HG02840 (cell line): Measurements from ENCODE around the gene PEX10.

Experiments used
- ATAC-seq: cut with Tn5 transposase; IDR thresholded peaks from one replicate; pipeline ENCODE4 v1.9.1; 2021; ENCODE audit warnings: mild to moderate bottlenecking, moderate library complexity, moderate number of reproducible peaks; ENCODE audit not compliant: unreplicated experiment, low FRiP score

PEX10 gene

DNA sequence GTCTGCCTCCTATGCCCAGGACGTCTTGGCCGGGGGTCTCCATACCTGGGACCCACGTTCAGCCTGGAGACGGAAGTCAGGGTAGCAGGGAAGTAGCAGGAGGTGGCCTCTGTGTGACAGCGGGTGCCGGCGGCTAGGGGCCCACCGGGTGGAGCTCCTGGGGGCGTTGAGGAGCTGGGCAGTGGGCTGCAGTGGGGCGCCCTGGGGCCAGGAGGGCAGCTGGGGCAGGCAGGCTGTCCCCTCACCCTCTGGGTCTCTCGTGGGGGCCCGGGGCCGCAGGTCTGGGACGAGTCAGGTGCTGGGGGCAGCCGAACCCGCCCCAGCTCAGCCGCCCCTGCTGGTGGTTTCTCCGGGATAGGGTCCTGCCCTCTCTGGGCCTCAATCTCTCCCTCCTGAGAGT lies 14.7 kb upstream of the PEX10 start:
- ATAC-seq: no peak

DNA sequence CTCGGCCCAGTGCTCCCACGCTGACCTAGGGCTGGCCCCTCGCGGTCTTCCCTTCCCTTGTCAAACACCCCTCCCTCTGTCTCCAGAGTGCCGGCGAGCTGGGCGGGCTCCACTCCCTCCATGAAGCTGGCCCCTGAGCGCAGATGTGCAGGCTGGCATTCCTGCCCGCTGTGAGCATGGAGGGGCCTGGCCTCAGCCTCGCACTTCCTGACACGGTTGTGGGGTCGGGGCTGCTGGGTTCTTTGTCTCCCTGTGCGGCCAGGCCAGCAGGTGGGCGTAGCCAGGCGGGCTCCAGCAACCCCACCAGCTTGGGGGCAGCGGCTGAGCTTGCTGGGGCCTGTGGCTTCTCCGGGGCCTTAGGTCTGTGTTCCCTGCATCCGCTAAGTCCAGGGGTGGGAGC lies 14.2 kb upstream of the PEX10 start:
- ATAC-seq: no peak

DNA sequence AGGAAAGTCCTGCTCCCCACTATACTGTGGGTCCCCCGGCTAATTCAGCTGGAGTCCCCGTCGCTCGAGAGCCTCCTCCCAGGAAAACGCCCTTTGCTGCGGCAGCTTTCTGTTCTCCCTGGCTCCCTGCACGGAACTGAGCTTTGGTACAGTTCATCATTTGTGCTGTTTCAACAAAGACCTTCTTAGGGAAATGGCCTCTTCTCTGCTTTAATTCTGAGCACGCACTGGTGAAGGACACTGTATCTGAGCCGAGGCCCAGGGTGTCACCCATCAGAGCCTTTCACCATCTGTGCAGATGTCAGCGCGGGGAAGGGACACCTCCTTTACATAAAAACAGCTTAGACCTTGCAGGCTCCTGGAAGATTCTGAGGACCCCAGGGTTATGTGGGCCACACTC lies 13.5 kb upstream of the PEX10 start:
- ATAC-seq: no peak

DNA sequence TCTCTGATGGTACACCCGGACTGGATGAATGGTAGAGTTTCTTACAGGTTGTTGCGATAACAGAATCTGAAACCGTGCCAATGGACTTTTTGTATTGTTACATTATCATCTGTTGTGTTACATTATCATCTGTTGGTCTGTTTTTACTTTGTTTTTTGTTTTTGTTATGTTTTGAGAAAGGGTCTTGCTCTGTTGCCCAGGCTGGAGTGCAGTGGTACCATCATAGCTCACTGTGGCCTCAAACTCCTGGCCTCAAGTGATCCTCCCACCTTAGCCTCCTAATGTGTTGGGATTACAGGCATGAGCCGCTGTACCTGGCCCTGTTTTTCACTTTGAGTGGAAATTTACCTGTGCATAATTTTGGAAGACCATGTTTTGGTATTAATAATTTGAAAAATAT lies 10.2 kb upstream of the PEX10 start:
- no peak for ATAC-seq

DNA sequence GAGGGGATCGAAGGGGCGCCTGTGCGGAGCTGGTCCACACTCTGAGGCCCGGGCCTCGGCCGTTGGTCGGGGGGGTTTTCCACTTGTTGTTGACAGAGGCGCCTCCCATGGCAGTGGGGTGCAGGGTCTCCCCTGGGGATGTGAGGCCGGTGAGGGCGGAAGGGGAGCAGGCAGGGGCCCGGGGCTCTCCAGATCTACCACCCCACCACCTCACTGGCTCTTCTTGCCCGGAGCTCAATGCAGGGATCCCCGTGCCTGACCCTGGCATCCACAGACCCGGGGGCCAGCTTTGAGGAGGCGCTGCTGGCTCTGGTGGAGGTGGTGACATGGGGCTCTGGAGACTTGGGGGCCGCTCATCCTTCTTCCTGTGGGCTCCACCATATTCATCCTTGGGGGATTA lies 7.1 kb upstream of the PEX10 start:
- ATAC-seq: no peak

DNA sequence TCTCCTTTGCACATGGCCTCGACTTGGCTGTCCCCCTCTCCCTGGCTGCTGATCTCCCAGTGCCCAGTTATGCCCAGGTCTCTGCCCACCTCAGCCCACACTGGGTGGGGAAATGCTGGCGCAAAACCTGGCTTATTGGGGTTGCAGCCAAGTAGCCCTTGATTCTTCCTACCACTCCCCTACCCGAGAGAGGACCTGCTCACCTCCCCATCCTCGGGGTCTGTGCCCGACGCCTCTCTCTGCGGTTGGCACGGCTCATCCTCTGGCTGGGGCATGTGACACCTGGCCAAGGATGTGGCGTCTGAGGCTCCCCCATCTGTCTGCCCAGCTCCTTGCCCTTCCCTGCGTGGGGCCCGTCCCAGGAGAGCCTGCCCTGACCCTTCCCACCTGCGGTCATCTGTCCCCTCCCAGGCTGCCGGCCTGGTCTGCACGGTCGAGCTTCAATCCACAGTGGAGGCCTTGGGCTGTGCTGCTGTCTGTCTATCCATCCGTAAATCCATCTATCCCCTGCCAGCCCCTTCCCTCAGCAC lies 6.5 kb upstream of the PEX10 start:
- ATAC-seq: no peak

DNA sequence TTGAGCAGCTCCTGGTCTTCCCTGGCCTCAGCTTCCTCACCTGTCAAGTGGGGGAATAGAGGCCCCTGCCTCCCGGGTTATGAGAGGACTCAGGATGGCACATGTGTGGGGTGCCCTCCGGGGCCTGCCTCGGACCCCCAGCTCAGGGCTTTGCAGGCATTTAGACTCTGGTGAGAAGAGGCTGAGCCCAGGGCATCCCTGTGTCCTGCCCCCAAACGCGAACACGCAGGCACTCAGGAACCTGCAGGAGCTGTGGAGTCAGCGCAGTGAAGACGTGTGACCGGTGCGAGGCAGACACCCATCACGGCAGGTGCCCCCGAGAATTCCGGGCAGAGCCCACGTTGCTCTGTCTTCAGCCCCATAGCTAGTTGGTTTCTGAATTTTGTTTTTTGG lies 5.5 kb upstream of the PEX10 start:
- no peak for ATAC-seq

DNA sequence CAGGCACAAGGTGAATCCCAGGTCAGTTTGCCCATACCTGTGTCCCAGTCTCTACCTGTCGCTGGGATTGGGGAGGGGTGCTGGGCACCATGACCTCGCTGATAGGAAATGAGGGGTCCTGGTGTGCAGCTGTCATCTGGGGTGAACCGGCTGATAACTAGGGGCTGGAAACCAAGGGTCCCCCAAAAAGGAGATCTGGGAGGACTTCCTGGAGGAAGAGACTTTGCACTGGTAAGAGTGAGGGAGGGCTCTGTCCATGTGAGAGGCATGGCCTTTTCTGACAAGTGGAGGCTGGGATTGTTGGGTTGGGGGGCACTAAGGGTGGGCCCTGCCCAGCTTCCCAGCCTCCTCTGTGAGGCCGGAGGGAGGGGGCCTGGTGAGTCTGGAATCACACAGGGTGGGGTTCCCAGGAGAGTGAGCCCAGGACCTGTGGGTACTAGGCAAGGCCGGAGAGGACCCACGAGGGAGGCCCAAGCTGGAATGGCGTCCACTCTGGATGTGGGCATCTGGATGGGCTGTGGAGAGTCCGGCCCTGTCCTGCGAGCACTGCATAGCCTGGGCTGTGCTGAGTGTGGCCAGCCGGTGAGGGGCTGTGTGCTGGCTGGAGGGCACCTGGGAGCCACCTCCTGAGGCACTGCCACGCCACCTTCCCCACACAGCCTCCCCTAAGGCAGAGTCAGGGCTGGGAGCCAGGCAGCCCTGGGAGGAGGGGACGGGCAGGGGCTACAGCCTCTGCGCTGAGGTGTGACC lies 4.9 kb upstream of the PEX10 start:
- no peak for ATAC-seq

DNA sequence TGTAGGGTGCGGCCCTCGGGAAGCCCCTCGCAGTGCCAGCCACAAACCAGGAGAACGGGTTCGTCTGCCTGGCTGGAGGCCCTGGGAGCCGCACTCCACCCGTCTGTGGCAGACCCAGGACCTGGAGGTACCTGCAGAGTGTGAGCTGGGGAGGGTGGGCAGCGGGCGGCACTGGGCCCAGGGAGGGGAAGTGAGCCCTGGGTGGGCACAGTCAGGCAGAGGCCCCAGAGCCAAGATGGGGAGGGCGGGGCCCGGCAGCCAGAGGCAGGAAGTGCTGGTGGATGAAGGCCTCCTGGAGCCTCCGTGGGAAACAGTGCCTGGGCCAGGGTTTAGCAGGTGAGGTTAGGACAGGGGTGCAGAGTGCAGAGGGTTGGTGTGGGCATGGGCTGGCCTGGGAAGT lies 4.0 kb upstream of the PEX10 start:
- ATAC-seq: no peak

DNA sequence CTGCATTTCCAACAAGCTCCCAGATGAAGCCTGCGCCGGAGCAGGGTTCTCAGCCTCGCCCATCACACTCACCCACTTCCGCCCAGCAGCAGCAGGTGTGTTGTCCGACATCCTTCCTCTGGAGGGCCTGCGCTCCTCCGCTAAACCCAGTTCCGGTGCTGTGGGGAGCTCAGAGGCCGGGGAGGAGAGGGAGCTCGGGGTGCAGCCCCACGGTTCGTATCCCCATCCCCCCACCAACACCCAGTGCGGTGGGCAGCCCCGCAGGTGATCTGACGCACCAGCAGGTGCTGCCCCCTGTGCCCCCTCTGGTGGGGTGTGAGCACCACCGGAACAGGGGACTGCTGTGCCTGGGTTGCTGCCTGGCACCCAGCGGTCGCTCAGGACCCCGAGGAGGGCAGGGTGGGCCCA lies 3.4 kb upstream of the PEX10 start:
- no peak for ATAC-seq

DNA sequence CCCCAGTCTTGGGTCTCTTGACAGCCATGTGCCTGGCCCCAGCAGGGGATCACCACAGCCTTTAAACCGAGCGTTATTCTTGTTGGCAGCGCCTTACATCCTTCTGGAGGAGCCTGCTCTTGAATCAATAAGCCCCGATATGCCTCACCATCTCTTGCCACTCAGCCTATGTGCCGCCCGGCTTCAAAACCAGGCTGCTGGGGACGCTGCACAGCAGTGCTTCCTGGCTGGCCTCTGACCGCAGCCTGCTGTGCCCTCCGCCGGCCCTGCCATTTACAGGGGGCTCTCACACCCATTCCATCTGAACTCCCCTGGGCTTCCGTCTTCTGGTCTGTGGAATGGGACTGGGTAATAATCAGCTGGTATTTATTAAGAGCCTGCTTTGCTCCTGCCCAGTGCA lies 3.0 kb upstream of the PEX10 start:
- no peak for ATAC-seq

DNA sequence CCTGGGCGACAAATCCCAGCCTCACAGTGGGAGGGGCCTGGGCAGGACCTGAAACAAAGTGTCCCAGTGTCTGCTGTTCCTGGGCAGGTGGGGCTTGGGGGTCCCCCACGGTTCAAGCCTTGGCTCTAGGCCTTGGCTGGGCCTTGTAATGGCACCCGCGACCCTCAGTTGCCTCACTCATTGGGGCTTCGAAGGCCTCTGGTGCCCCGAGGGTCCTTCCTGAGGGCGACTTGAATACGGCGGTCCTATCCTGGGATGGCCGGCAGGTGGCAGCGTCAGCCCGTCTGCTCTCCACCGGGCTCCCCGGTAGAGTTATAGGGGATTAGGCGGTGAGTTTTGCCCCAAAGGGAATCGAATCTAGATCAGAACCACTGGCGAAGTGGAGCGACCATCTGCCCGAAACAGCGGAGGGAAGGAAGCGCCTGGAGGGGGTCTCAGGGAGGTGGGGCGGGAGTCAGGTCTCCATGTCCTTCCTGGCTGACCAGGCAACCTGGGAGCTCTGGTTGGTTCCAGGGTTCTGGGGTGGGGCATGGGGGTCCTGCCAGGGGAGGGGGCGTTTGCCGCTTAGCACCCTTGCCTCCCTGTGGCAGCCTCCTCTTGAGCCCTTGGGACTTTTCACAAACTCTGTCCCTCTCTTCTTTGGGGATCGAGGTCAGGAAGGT lies 2.1 kb upstream of the PEX10 start:
- ATAC-seq: no peak

DNA sequence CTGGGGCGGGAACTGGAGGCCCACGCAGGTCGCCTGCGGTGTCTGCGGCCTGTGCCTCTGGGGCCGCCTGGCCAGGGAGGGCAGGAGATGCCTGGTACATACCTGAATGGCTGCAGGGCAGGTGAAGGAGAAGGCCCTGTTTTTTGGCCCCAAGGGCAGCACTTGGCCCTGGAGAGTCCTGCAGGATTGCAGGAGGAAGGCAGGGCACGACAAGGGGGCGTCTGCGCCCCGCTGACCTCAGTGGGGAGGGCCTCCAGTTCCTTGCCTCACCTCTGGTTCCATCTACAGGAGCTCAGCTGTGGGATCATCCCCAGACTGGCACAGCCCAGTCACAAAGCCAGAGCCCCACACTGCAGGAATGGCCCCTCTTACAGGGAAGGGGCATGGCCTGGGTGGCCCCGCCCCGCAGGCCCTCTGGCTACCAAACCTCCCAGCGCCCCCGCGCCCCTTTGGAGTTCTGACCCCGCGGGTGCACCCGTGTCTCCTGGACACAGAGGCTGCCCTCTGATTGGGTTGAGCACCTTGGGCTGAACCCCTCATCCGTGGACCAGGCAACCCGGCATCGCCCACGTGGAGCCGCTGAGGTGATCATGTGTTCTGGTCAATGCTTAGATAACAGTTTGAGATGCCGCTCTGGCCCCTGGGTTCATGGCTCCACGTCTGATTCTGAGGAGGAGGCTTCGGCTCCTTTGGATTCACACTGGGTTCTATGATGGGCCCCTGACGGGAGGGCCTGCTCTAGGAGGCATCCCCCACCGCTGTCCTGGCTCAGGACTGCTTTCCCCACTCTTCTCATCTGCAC lies 1.3 kb upstream of the PEX10 start:
- no peak for ATAC-seq

DNA sequence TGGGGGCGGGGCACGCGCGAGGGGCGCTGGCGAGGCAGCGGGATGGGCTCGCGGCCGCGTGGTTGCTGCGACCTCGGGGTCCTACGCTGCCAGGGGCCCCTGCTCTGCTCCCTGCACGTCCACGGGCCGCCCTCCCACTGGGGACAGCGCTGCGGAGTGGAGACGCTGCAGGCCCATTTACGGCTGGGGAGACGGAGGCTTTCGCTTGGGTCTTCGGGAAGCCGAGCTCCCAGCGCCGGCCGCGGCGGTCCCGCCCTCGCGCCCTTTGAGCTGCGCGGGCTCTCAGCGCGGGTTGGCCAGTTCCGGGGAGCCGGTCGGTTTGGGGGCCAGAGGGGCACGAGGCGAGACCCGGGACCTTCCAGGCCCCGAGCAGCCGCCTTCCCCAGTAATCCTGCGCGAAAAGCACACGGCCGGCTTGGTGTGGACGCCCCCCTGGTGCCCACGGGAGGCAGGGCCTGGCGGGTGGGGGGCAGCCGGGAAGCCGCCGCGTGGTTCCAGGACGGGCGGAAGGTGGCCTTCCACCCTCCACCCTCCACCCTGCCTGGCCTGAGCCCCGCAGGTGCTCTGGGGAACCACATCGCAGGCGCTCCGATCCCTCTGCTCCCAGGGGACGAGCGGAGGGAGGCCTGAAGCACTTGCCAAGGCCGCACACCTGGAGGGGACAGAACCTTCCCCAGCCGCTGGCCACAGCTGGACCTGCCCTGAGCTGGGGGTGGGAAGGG lies 570 bp upstream of the PEX10 start:
- ATAC-seq: peak; percentile 24

DNA sequence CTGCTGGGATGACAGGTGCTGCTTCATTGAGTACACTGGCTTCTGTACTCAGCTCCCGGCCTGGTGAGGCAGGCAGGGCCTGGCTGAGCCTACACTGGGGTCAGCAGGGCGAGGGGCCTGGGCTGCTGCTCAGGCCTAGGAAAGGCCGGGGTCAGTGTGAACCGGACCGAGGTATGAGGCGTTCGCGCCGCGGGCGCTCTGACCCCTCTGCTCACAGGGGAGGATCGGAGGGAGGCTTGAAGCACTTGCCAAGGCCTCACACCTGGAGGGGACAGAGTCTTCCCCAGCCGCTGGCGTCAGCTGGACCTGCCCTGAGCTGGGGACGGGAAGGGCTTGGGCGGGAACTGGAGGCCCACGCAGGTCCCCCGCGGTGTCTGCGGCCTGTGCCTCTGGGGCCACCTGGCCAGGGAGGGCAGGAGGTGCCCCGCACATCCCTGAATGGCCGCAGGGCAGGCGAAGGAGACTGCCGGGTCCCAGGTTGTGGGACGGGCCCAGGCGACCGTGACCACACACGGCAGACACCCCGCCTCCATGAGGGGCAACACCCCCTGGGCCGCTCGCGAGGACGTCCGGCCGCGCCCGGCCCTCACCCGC lies 466 bp downstream of the PEX10 start:
- peak; percentile 23 for ATAC-seq

DNA sequence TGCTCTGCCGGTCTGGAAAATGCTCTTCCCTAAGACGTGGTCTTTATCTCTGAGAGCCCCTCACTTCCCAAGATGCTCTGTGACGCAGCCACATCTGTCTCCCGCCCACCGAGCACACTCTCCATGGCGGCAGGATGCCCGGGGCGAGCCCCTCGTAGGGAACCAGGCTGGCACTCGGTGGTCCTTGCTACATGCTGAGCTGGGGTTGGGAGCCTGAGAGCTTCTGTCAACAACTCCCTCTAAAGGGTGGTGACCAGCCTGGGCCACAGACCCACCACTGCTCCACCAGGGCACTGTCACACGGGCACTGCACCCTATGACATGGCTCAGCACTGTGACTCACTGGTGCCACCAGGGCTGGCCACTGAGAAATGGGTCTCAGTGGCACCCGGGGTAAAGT lies 2.6 kb downstream of the PEX10 start:
- ATAC-seq: no peak

DNA sequence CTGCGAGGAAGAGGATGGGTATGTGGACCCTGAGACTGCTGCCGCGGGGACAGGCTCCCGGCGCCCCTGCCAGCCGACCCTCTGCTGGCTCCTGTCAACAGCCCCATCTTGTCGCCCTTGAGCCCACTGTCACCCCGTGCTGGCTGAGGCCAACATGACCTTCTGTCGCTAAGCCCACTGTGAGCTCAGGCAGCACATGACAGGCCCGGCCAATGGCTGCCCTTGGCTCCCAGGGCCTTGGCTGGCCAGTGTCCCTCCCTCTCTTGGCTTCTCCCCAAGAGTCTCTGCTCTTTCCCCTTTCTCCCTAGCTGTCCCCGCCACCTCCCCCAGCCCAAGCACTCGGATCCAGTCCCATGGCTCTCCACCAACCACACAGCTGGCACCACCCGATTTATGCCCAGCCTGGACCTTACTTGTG lies 3.5 kb downstream of the PEX10 start:
- no peak for ATAC-seq

DNA sequence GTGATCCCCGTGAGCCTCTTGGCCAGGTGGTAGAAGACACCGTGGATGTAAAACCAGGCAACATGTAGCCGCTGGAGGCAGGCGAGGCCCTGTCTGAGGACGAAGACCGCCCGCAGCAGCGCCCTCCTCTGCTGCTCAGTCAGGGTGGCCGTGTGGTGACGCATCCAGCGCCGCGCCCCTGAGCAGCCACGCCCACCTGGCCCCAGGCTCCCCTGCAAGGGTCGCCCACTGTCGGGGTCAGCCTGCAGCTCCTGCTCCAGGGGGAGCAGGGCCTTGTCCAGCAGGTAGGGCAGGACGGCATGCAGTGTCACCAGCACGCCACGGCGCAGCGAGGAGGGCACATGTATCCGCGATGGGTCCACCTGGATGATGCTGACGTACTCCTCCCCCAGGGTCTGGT lies 3.9 kb downstream of the PEX10 start:
- ATAC-seq: no peak

DNA sequence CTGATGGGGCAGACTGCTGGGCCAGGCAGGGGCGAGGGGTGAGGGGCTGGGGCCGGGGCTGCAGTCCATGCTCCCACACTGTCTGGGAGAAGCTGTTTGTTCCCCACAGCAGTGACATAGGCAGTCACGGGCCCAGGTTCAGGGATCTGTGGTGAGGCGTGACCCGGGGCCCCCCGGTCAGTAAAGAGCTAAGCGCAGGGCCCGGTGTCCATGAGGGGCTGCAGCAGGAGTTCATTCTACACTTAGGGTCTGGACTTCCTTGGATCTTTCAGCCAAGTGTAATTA lies 4.4 kb downstream of the PEX10 start:
- ATAC-seq: no peak

DNA sequence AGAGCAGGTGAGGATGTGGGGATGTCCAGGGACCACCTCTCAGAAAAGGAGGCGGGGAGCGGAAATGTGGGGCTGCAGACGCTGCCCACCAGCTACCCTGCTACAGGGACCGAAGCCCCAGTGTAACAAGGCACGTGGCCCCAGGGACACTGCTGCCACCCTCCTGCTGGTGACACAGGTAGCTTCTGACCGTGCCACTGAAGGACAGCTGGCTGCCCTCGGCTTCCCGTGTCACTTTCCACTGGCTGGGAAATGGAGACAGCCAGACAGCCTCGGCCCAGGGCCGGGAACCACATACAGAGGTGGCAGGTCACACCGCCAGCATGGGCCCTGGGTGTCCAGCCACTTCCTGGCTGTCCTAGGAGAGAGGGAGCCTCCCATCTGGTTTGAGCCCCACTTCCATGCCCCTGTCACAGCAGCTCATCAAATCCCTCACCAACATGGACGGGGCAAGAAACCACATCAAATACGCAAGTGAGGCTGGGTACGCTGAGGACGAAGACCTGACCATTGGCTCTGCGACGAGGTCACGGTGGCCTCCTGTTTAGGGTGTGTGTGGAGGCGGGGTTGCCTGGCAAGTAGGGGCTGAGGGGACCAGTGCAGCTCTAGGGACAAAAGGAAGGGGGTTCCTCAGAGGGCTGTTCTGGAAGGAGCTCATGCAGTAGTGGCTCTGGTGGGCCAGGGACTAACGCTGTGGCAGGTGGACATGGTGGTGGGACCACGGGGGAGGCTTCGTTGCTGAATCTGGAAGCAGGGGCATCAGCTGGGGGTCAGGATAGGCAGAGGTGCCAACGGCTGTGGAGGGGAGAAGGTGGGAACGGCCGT lies 5.0 kb downstream of the PEX10 start:
- no peak for ATAC-seq
